ENCODE data around the gene RNASE4. TPM values are rescaled to one million over a fixed set of nuclear protein-coding genes. Genes with fewer than 3 reads are reported as not detected.
"Not testable (repeated sequence)": the region's sequence is repeated elsewhere in the genome, so short reads cannot be mapped to it uniquely, and the experiment has no call there.

The RNASE4 gene, protein sequence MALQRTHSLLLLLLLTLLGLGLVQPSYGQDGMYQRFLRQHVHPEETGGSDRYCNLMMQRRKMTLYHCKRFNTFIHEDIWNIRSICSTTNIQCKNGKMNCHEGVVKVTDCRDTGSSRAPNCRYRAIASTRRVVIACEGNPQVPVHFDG
- total RNA-seq, result 10 to 100 TPM; 24.7 to 78.9 (median 76.5) TPM

GRCh38 chr14:20683891-20684661 is at the start of gene RNASE4:
Gene RNASE4 (plus strand): TSS chr14:20684560. CDS start chr14:20699372, 14,812 bp downstream.
- H3K4me3 ChIP-seq, result peak within 1 kb of the TSS; percentile 61 to 87 (median 69)
- H3K36me3 ChIP-seq, result no peaks in the 10 kb centered on the region
- H3K27ac ChIP-seq, result peak within 1 kb of the TSS; percentile 99 to 100 (median 100)
- 1 to 2% methylated on average over 7 to 34 of the region's 42 CpGs for WGBS, 2 donors (ENCODE audit: low coverage in 1 of 2)
- H3K4me1 ChIP-seq, result peaks cover 17 to 66% (median 49%) of the 10 kb centered on the region in 4 donors
- intact Hi-C loops (cut with DNase I; ENCODE audit: low total_unique reads) (loop anchor here (2.0 to 5.0 kb wide), 3 partner anchors 71 to 873 kb away; partner anchors contain the start of gene PARP2), in situ Hi-C loops (cut with MboI; ENCODE audit: low pct_ligation_motif_present in 1 of 4, low pct_unique_long_range_greater_than_20kb in 1 of 4, low sequenced_read_pairs in 3 of 4) (loop anchor here in 3 of 4 donors (10.0 to 25.0 kb wide), 6 partner anchors 69 to 359 kb away; partner anchors contain the start of genes CCNB1IP1 (in 2 of the 3), APEX1 (in 1 of the 3), METTL17 (in 1 of the 3) and OSGEP (in 1 of the 3))
- TF ChIP-seq POLR2A (IDR thresholded peaks at IDR 0.05), result peak; percentile 89
- TF ChIP-seq EP300 (IDR thresholded peaks at IDR 0.05; ENCODE audit: low read depth), result no peak
- TF ChIP-seq CTCF (IDR thresholded peaks at IDR 0.05), result peak in 1 of 5 experiments; percentile 12
- TF ChIP-seq POLR2AphosphoS5 (IDR thresholded peaks at IDR 0.05), result peak; percentile 62 to 91 (median 84)
- H3K27me3 ChIP-seq, result no peaks in the 10 kb centered on the region
- H3K9me3 ChIP-seq, result no peaks in the 10 kb centered on the region
- DNase-seq, result peak; percentile 95

DNA sequence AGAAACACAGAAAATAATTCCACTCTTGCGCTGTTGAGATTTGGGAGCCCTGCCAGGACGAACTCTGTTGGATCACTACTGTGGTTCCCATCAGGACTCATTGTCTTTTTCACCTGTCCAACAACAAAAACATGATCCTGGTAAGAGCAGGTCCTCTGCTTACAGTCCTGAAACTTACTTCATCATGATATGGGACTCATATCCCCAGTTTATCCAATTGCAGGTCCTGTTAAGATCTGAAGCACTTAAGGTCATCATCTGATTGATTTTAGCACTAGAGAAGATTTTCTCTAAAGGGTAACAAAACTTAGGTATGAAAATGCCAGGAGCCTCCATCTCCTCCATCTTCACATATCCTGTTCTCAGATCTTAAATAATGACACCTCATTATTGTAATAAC is 42.8 kb upstream of the RNASE4 start, which contains the start of gene OR6S1:
Gene OR6S1, minus strand, starts transcription at position 101 of the 400 bp plus-strand sequence. Its CDS starts 0 bp downstream, at position 101.
- DNase-seq, result no peak
- Histone ChIP-seq H3K36me3 (no peaks in the 10 kb centered on the region), H3K4me1 (no peaks in the 10 kb centered on the region), H3K27ac (no peak within 1 kb of the TSS), H3K27me3 (peaks cover 40% of the 10 kb centered on the region), H3K4me3 (no peak within 1 kb of the TSS), H3K9me3 (no peaks in the 10 kb centered on the region)
- TF ChIP-seq POLR2AphosphoS5 (IDR thresholded peaks at IDR 0.05), result no peak
- WGBS, 2 donors (ENCODE audit: low coverage in 1 of 2), result 90 to 100% methylated on average over 2 of the region's 2 CpGs
- intact Hi-C loops (cut with DNase I; ENCODE audit: low total_unique reads), result no loop called here
- in situ Hi-C loops (cut with MboI; ENCODE audit: low pct_ligation_motif_present in 1 of 4, low pct_unique_long_range_greater_than_20kb in 1 of 4, low sequenced_read_pairs in 3 of 4), result no loop called here

GRCh38 chr14:20642182-20642581 is 42.2 kb upstream of the RNASE4 start:
- H3K9me3 ChIP-seq, result no peaks in the 10 kb centered on the region
- in situ Hi-C loops (cut with MboI; ENCODE audit: low pct_ligation_motif_present in 1 of 4, low pct_unique_long_range_greater_than_20kb in 1 of 4, low sequenced_read_pairs in 3 of 4), result no loop called here
- no peak for DNase-seq
- no peak overlapping the region for H3K4me3 ChIP-seq
- intact Hi-C loops (cut with DNase I; ENCODE audit: low total_unique reads), result no loop called here
- peaks cover 35% of the 10 kb centered on the region for H3K27me3 ChIP-seq
- WGBS, 2 donors (ENCODE audit: low coverage in 1 of 2), result 88 to 100% methylated on average over 6 to 7 of the region's 7 CpGs
- TF ChIP-seq POLR2AphosphoS5 (IDR thresholded peaks at IDR 0.05) (no peak), CTCF (IDR thresholded peaks at IDR 0.05) (no peak), EP300 (IDR thresholded peaks at IDR 0.05; ENCODE audit: low read depth) (no peak), POLR2A (IDR thresholded peaks at IDR 0.05) (no peak)
- H3K36me3 ChIP-seq, result no peaks in the 10 kb centered on the region
- no peak overlapping the region for H3K27ac ChIP-seq
- H3K4me1 ChIP-seq, result no peaks in the 10 kb centered on the region

DNA sequence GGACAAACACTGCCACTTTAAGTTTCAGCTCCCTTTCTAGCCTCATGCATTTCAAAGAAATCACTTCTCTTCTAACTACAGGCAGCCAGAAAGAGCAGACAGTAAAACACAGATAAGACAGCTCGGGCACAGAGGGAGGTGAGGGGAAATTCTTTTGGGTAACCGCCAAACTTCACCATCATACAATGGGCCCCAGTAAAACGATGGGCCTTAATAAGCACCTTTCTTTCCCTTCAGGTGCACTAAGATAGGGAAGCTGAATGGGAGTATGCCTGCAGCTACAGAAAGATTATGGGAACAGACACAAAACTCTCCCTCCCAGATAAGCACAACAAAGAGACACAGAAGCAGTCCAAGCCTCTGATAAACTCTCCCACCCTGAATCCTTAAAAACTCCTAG is 41.6 kb upstream of the RNASE4 start:
- in situ Hi-C loops (cut with MboI; ENCODE audit: low pct_ligation_motif_present in 1 of 4, low pct_unique_long_range_greater_than_20kb in 1 of 4, low sequenced_read_pairs in 3 of 4); intact Hi-C loops (cut with DNase I; ENCODE audit: low total_unique reads); H3K9me3 ChIP-seq; H3K36me3 ChIP-seq; H3K4me1 ChIP-seq; H3K4me3 ChIP-seq; H3K27ac ChIP-seq; DNase-seq: not testable (repeated sequence)
- H3K27me3 ChIP-seq, result peaks cover 34% of the 10 kb centered on the region
- WGBS, 2 donors (ENCODE audit: low coverage in 1 of 2), result 18 to 22% methylated on average over 3 of the region's 3 CpGs

- WGBS, 2 donors (ENCODE audit: low coverage in 1 of 2), result 92 to 98% methylated on average over 2 of the region's 2 CpGs
Measured at GRCh38 chr14:20644520-20644919, 39.8 kb upstream of the RNASE4 start.

More at GRCh38 chr14:20644520-20644919, 39.8 kb upstream of the RNASE4 start:
- Histone ChIP-seq H3K27me3 (peaks cover 29% of the 10 kb centered on the region), H3K36me3 (no peaks in the 10 kb centered on the region), H3K9me3 (no peaks in the 10 kb centered on the region), H3K27ac (no peak overlapping the region), H3K4me3 (no peak overlapping the region), H3K4me1 (no peaks in the 10 kb centered on the region)
- intact Hi-C loops (cut with DNase I; ENCODE audit: low total_unique reads) (no loop called here), in situ Hi-C loops (cut with MboI; ENCODE audit: low pct_ligation_motif_present in 1 of 4, low pct_unique_long_range_greater_than_20kb in 1 of 4, low sequenced_read_pairs in 3 of 4) (no loop called here)
- DNase-seq, result no peak
- TF ChIP-seq CTCF (IDR thresholded peaks at IDR 0.05) (no peak), POLR2AphosphoS5 (IDR thresholded peaks at IDR 0.05) (no peak), EP300 (IDR thresholded peaks at IDR 0.05; ENCODE audit: low read depth) (no peak), POLR2A (IDR thresholded peaks at IDR 0.05) (no peak)

All from transverse colon (tissue), 4 donors.